Nephron (organoid): Measurements from ENCODE around the gene KIAA2012.

ENCODE experiments used
- H3K27ac Mint-ChIP-seq, 3 experiments: 2 replicates each; pipeline ENCODE4 v1.8.0; 2020; ENCODE audit warnings: mixed read lengths in 3 of 3, mild to moderate bottlenecking in 2 of 3, moderate library complexity in 1 of 3
- H3K27me3 Mint-ChIP-seq: 2 replicates; pipeline ENCODE4 v1.8.0; 2021; ENCODE audit warnings: low read depth, mild to moderate bottlenecking, moderate library complexity, mixed read lengths
- H3K36me3 Mint-ChIP-seq: 2 replicates; pipeline ENCODE4 v1.8.0; 2020; ENCODE audit warnings: low read depth, mixed read lengths
- H3K4me1 Mint-ChIP-seq: 2 replicates; pipeline ENCODE4 v1.8.0; 2020; ENCODE audit warnings: mixed read lengths
- H3K4me3 Mint-ChIP-seq, 3 experiments: 2 replicates each; pipeline ENCODE4 v1.8.0; 2020; ENCODE audit warnings: mild to moderate bottlenecking in 3 of 3, mixed read lengths in 3 of 3, moderate library complexity in 2 of 3
- H3K9me3 Mint-ChIP-seq: 2 replicates; pipeline ENCODE4 v1.8.0; 2020; ENCODE audit warnings: mixed read lengths
- CTCF ChIP-seq, 3 experiments: fragments of 200-600 bp; sonication (generic); IDR thresholded peaks; one replicate each; pipeline ENCODE4 v1.5.0; 2021; ENCODE audit warnings: antibody characterized with exemption in 3 of 3; ENCODE audit not compliant: unreplicated experiment in 3 of 3

KIAA2012 gene

DNA sequence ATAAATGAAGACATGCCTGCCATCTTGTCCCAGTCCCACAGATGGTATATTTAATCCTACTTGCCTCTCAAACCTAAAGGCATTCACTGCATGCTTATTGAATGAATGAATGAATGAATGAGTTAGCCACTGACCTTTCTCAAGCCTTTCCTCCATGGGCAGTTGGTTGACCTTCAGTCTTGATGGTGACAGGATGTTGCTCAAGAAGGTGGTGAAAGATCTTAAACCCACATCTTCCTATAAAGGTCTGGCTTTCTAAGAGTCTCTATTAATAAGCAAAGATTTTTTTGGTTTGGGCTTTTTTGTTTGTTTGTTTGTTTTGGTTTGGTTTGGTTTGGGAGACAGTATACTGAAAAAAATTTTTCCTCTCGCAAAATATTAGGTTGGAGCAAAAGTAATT lies 41.7 kb downstream of the KIAA2012 start:
- no peak for TF ChIP-seq CTCF (IDR thresholded peaks at IDR 0.05; ENCODE audit: unreplicated experiment in 3 of 3)

GRCh38 chr2:202115479-202115971 lies 42.5 kb downstream of the KIAA2012 start:
- Mint-ChIP-seq H3K27ac (peak overlapping the region; percentile 65 to 76 (median 75)), H3K27me3 (no peaks in the 10 kb centered on the region), H3K9me3 (peaks cover 8% of the 10 kb centered on the region), H3K4me1 (peaks cover 55% of the 10 kb centered on the region), H3K36me3 (peaks cover 2% of the 10 kb centered on the region), H3K4me3 (peak overlapping the region in 1 of 3 experiments; percentile 20)
- no peak for TF ChIP-seq CTCF (IDR thresholded peaks at IDR 0.05; ENCODE audit: unreplicated experiment in 3 of 3)

More for the DNA sequence above, 41.7 kb downstream of the KIAA2012 start:
- no peaks in the 10 kb centered on the region for H3K27me3 Mint-ChIP-seq
- peaks cover 62% of the 10 kb centered on the region for H3K4me1 Mint-ChIP-seq
- H3K9me3 Mint-ChIP-seq, result peaks cover 2% of the 10 kb centered on the region
- H3K27ac Mint-ChIP-seq, result peak overlapping the region in 2 of 3 experiments; percentile 75 to 76
- no peak overlapping the region for H3K4me3 Mint-ChIP-seq
- no peaks in the 10 kb centered on the region for H3K36me3 Mint-ChIP-seq

GRCh38 chr2:202116691-202117090 lies 43.6 kb downstream of the KIAA2012 start:
- H3K36me3 Mint-ChIP-seq, result peaks cover 8% of the 10 kb centered on the region
- H3K27me3 Mint-ChIP-seq, result no peaks in the 10 kb centered on the region
- H3K4me3 Mint-ChIP-seq, result no peak overlapping the region
- peaks cover 16% of the 10 kb centered on the region for H3K9me3 Mint-ChIP-seq
- H3K27ac Mint-ChIP-seq, result peak overlapping the region in 2 of 3 experiments; percentile 14 to 20
- no peak for TF ChIP-seq CTCF (IDR thresholded peaks at IDR 0.05; ENCODE audit: unreplicated experiment in 3 of 3)
- H3K4me1 Mint-ChIP-seq, result peaks cover 49% of the 10 kb centered on the region

GRCh38 chr2:202118168-202118567 lies 45.1 kb downstream of the KIAA2012 start:
- H3K4me3 Mint-ChIP-seq, result no peak overlapping the region
- peaks cover 8% of the 10 kb centered on the region for H3K36me3 Mint-ChIP-seq
- no peak for TF ChIP-seq CTCF (IDR thresholded peaks at IDR 0.05; ENCODE audit: unreplicated experiment in 3 of 3)
- no peak overlapping the region for H3K27ac Mint-ChIP-seq
- H3K9me3 Mint-ChIP-seq, result peaks cover 16% of the 10 kb centered on the region
- no peaks in the 10 kb centered on the region for H3K27me3 Mint-ChIP-seq
- H3K4me1 Mint-ChIP-seq, result peaks cover 46% of the 10 kb centered on the region

GRCh38 chr2:202120828-202121227 lies 47.8 kb downstream of the KIAA2012 start:
- peaks cover 16% of the 10 kb centered on the region for H3K9me3 Mint-ChIP-seq
- TF ChIP-seq CTCF (IDR thresholded peaks at IDR 0.05; ENCODE audit: unreplicated experiment in 3 of 3), result no peak
- H3K4me3 Mint-ChIP-seq, result no peak overlapping the region
- no peaks in the 10 kb centered on the region for H3K27me3 Mint-ChIP-seq
- peaks cover 45% of the 10 kb centered on the region for H3K4me1 Mint-ChIP-seq
- no peak overlapping the region for H3K27ac Mint-ChIP-seq
- H3K36me3 Mint-ChIP-seq, result peaks cover 8% of the 10 kb centered on the region

GRCh38 chr2:202121532-202122162 lies 48.6 kb downstream of the KIAA2012 start:
- no peak for TF ChIP-seq CTCF (IDR thresholded peaks at IDR 0.05; ENCODE audit: unreplicated experiment in 3 of 3)
- peaks cover 8% of the 10 kb centered on the region for H3K36me3 Mint-ChIP-seq
- peaks cover 44% of the 10 kb centered on the region for H3K4me1 Mint-ChIP-seq
- no peak overlapping the region for H3K4me3 Mint-ChIP-seq
- H3K9me3 Mint-ChIP-seq, result peaks cover 16% of the 10 kb centered on the region
- peak overlapping the region in 2 of 3 experiments; percentile 4 to 39 for H3K27ac Mint-ChIP-seq
- H3K27me3 Mint-ChIP-seq, result no peaks in the 10 kb centered on the region
